Hepatocyte (in vitro differentiated cells): ENCODE data around the gene PDZD8.

ENCODE experiments used
- EZH2 ChIP-seq: fragments of 200-600 bp; sonication (generic); IDR thresholded peaks from 2 replicates; pipeline ENCODE4 v1.6.1; 2016; ENCODE audit warnings: antibody characterized with exemption, mild to moderate bottlenecking, borderline replicate concordance
- EZH2phosphoT487 ChIP-seq: fragments of 200-600 bp; sonication (generic); IDR thresholded peaks from one replicate; pipeline ENCODE4 v1.6.1; 2018; ENCODE audit warnings: antibody characterized with exemption, mild to moderate bottlenecking, low read depth, moderate library complexity; ENCODE audit not compliant: unreplicated experiment, severe bottlenecking

DNA sequence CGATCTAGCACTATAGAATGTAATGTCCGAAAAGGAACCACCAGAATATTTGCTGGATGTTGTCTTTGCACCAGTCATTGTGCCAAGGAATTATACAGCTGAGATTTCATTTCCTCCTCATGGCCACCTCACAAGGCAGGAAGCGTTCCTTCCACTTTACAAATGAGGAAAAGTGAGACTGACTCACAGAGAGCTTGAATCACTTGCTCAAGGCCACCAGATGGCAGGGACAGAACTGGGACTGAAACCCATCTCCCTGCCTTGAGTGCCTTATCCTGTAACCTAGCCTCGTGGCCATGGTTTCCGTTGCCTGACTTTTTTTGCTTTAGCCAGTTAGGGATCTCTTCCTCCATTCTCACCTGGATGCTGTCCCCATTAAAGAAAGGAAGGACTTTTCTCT lies 44.7 kb upstream of the PDZD8 start:
- TF ChIP-seq EZH2phosphoT487 (no peak), EZH2 (no peak)
